ENCODE data around the gene CALCOCO1.

GRCh38 chr12:53752192-53752601, 24.9 kb upstream of the CALCOCO1 start:
- TF ChIP-seq CTCF (IDR thresholded peaks at IDR 0.05) (no peak), TCF7L2 (IDR thresholded peaks at IDR 0.05; ENCODE audit: low read depth, low read length) (no peak), SIN3A (IDR thresholded peaks at IDR 0.05; ENCODE audit: borderline replicate concordance, insufficient read depth, low read depth, low read length) (no peak)
- TF ChIP-seq, protein P1, sequence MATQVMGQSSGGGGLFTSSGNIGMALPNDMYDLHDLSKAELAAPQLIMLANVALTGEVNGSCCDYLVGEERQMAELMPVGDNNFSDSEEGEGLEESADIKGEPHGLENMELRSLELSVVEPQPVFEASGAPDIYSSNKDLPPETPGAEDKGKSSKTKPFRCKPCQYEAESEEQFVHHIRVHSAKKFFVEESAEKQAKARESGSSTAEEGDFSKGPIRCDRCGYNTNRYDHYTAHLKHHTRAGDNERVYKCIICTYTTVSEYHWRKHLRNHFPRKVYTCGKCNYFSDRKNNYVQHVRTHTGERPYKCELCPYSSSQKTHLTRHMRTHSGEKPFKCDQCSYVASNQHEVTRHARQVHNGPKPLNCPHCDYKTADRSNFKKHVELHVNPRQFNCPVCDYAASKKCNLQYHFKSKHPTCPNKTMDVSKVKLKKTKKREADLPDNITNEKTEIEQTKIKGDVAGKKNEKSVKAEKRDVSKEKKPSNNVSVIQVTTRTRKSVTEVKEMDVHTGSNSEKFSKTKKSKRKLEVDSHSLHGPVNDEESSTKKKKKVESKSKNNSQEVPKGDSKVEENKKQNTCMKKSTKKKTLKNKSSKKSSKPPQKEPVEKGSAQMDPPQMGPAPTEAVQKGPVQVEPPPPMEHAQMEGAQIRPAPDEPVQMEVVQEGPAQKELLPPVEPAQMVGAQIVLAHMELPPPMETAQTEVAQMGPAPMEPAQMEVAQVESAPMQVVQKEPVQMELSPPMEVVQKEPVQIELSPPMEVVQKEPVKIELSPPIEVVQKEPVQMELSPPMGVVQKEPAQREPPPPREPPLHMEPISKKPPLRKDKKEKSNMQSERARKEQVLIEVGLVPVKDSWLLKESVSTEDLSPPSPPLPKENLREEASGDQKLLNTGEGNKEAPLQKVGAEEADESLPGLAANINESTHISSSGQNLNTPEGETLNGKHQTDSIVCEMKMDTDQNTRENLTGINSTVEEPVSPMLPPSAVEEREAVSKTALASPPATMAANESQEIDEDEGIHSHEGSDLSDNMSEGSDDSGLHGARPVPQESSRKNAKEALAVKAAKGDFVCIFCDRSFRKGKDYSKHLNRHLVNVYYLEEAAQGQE (IDR thresholded peaks at IDR 0.05; ENCODE audit: insufficient read depth in 1 of 2, low read depth in 2 of 2, low read length in 1 of 2), result no peak
